HEK293 (cell line): ENCODE measurements around the gene CARD10.

Experiments used
- AEBP2 ChIP-seq: fragments of 450-650 bp; formaldehyde crosslinking; IDR thresholded peaks from 2 replicates; pipeline ENCODE4 v1.5.1; 2016; ENCODE audit warnings: missing biosample characterization, missing genetic modification characterization, borderline replicate concordance
- CTCF ChIP-seq: fragments of 450-650 bp; formaldehyde crosslinking; IDR thresholded peaks from 2 replicates; pipeline ENCODE4 v1.5.1; 2016; ENCODE audit warnings: missing biosample characterization, missing genetic modification characterization
- GFI1B ChIP-seq: fragments of 450-650 bp; formaldehyde crosslinking; IDR thresholded peaks from 2 replicates; pipeline ENCODE4 v1.5.1; 2016; ENCODE audit warnings: missing biosample characterization, missing genetic modification characterization
- KLF7 ChIP-seq: fragments of 450-650 bp; formaldehyde crosslinking; IDR thresholded peaks from 2 replicates; pipeline ENCODE4 v1.5.1; 2016; ENCODE audit warnings: missing biosample characterization, missing genetic modification characterization, borderline replicate concordance
- MYNN ChIP-seq: fragments of 450-650 bp; formaldehyde crosslinking; IDR thresholded peaks from 2 replicates; pipeline ENCODE4 v1.5.1; 2016; ENCODE audit warnings: missing biosample characterization, missing genetic modification characterization, borderline replicate concordance
- ZBTB11 ChIP-seq: fragments of 450-650 bp; formaldehyde crosslinking; conservative IDR thresholded peaks from 2 replicates; pipeline ENCODE4 v1.5.1; 2016; ENCODE audit warnings: low read depth, missing biosample characterization, missing genetic modification characterization
- ZBTB44 ChIP-seq: fragments of 450-650 bp; IDR thresholded peaks from 2 replicates; pipeline ENCODE4 v1.5.1; 2018; ENCODE audit warnings: missing biosample characterization, mild to moderate bottlenecking, missing genetic modification characterization
- ZNF146 ChIP-seq: fragments of 450-650 bp; formaldehyde crosslinking; IDR thresholded peaks from 2 replicates; pipeline ENCODE4 v1.5.1; 2016; ENCODE audit warnings: missing biosample characterization, missing genetic modification characterization
- ZNF169 ChIP-seq: fragments of 450-650 bp; formaldehyde crosslinking; IDR thresholded peaks from 2 replicates; pipeline ENCODE4 v1.5.1; 2016; ENCODE audit warnings: missing biosample characterization, missing genetic modification characterization
- ZNF221 ChIP-seq: fragments of 450-650 bp; formaldehyde crosslinking; IDR thresholded peaks from 2 replicates; pipeline ENCODE4 v1.5.1; 2017; ENCODE audit warnings: missing biosample characterization, missing genetic modification characterization, borderline replicate concordance
- ZNF280D ChIP-seq: fragments of 450-650 bp; formaldehyde crosslinking; IDR thresholded peaks from 2 replicates; pipeline ENCODE4 v1.5.1; 2016; ENCODE audit warnings: missing biosample characterization, missing genetic modification characterization
- ZNF324 ChIP-seq: fragments of 450-650 bp; formaldehyde crosslinking; IDR thresholded peaks from 2 replicates; pipeline ENCODE4 v1.5.1; 2016; ENCODE audit warnings: missing biosample characterization, missing genetic modification characterization
- ZNF341 ChIP-seq: fragments of 450-650 bp; formaldehyde crosslinking; IDR thresholded peaks from 2 replicates; pipeline ENCODE4; 2016; ENCODE audit warnings: low read depth, missing biosample characterization, missing genetic modification characterization
- ZNF350 ChIP-seq: fragments of 450-650 bp; formaldehyde crosslinking; IDR thresholded peaks from 2 replicates; pipeline ENCODE4 v1.5.0; 2017; ENCODE audit warnings: missing biosample characterization, mild to moderate bottlenecking, missing genetic modification characterization
- ZNF416 ChIP-seq: fragments of 450-650 bp; formaldehyde crosslinking; IDR thresholded peaks from 2 replicates; pipeline ENCODE4 v1.5.1; 2016; ENCODE audit warnings: missing biosample characterization, missing genetic modification characterization
- ZNF423 ChIP-seq: fragments of 450-650 bp; formaldehyde crosslinking; IDR thresholded peaks from 2 replicates; pipeline ENCODE4 v1.5.1; 2016; ENCODE audit warnings: missing biosample characterization, missing genetic modification characterization
- ZNF501 ChIP-seq: fragments of 450-650 bp; formaldehyde crosslinking; IDR thresholded peaks from 2 replicates; pipeline ENCODE4 v1.5.1; 2016; ENCODE audit warnings: missing biosample characterization, missing genetic modification characterization
- ZNF513 ChIP-seq: fragments of 450-650 bp; IDR thresholded peaks from 2 replicates; pipeline ENCODE4 v1.5.1; 2018; ENCODE audit warnings: missing biosample characterization, missing genetic modification characterization
- ZNF621 ChIP-seq: fragments of 450-650 bp; formaldehyde crosslinking; IDR thresholded peaks from 2 replicates; pipeline ENCODE4 v1.5.1; 2017; ENCODE audit warnings: missing biosample characterization, missing genetic modification characterization
- ZNF701 ChIP-seq: fragments of 450-650 bp; formaldehyde crosslinking; IDR thresholded peaks from 2 replicates; pipeline ENCODE4 v1.5.1; 2016; ENCODE audit warnings: missing biosample characterization, missing genetic modification characterization
- ZNF704 ChIP-seq: fragments of 450-650 bp; formaldehyde crosslinking; IDR thresholded peaks from 2 replicates; pipeline ENCODE4 v1.5.1; 2016; ENCODE audit warnings: missing biosample characterization, missing genetic modification characterization
- ZNF776 ChIP-seq: fragments of 450-650 bp; formaldehyde crosslinking; IDR thresholded peaks from 2 replicates; pipeline ENCODE4 v1.5.0; 2017; ENCODE audit warnings: missing biosample characterization, missing genetic modification characterization, borderline replicate concordance
- ZNF792 ChIP-seq: fragments of 450-650 bp; formaldehyde crosslinking; IDR thresholded peaks from 2 replicates; pipeline ENCODE4 v1.5.1; 2016; ENCODE audit warnings: missing biosample characterization, missing genetic modification characterization
- ZSCAN30 ChIP-seq: fragments of 450-650 bp; IDR thresholded peaks from 2 replicates; pipeline ENCODE4 v1.5.1; 2018; ENCODE audit warnings: missing biosample characterization, mild to moderate bottlenecking, missing genetic modification characterization, moderate library complexity

CARD10 gene

GRCh38 chr22:37544955-37545702, 25.9 kb upstream of the CARD10 start (continued):
- TF ChIP-seq ZBTB11: no peak
- no peak for TF ChIP-seq ZNF792 (tag by site-specific recombination)
- no peak for TF ChIP-seq ZNF621 (tag by site-specific recombination)
- no peak for TF ChIP-seq ZNF501 (tag by site-specific recombination)
- TF ChIP-seq ZNF513 (tag by site-specific recombination): no peak
- no peak for TF ChIP-seq ZNF416 (tag by site-specific recombination)
- no peak for TF ChIP-seq ZNF280D (tag by site-specific recombination)
- TF ChIP-seq ZNF704: no peak
- TF ChIP-seq ZSCAN30 (tag by site-specific recombination): no peak
- no peak for TF ChIP-seq MYNN (tag by site-specific recombination)
- TF ChIP-seq GFI1B (tag by site-specific recombination): no peak
- no peak for TF ChIP-seq ZNF423 (tag by site-specific recombination)
- TF ChIP-seq ZNF701 (tag by site-specific recombination): 0 out of 2 replicates have a peak, but pooled peaks have one; percentile 35
- TF ChIP-seq ZBTB44 (tag by site-specific recombination): no peak
- no peak for TF ChIP-seq ZNF169 (tag by site-specific recombination)
- TF ChIP-seq CTCF (tag by site-specific recombination): peak; percentile 85
- 0 out of 2 replicates have a peak, but pooled peaks have one; percentile 41 for TF ChIP-seq ZNF324 (tag by site-specific recombination)
- no peak for TF ChIP-seq KLF7
- peak; percentile 57 for TF ChIP-seq ZNF341 (tag by site-specific recombination)
- no peak for TF ChIP-seq ZNF146 (tag by site-specific recombination)
- TF ChIP-seq ZNF776 (tag by site-specific recombination): no peak
- TF ChIP-seq AEBP2: no peak
- TF ChIP-seq ZNF221 (tag by site-specific recombination): no peak
- TF ChIP-seq ZNF350 (tag by site-specific recombination): no peak
